Measurements from ENCODE around the gene HIKESHI. TPM values are rescaled to one million over a fixed set of nuclear protein-coding genes. Genes with fewer than 3 reads are reported as not detected.

HIKESHI gene
- 1 to 10 TPM; 6.3 to 6.6 TPM for total RNA-seq
- polyA plus RNA-seq (2013, experiment 1 of 2): 35.1 TPM
- 36.4 TPM for polyA plus RNA-seq (2013, experiment 2 of 2)
- 10.2 to 55.1 (median 26.5) reads per million in 172 experiments for total RNA-seq

- H3K4me1 Mint-ChIP-seq (ENCODE audit: low read depth): peaks cover 33% of the 10 kb centered on the region
- peak within 1 kb of the TSS; percentile 98 for H3K27ac Mint-ChIP-seq
- TF ChIP-seq CTCF (IDR thresholded peaks at IDR 0.05): no peak
- no peaks in the 10 kb centered on the region for H3K9me3 Mint-ChIP-seq
- H3K36me3 Mint-ChIP-seq (ENCODE audit: low read depth): peaks cover 15% of the 10 kb centered on the region
- H3K4me3 Mint-ChIP-seq: peak within 1 kb of the TSS; percentile 99
- ChIA-PET POLR2A (interaction anchor here (0.7 to 1.6 kb wide), 6 partner anchors 57 to 655 kb away, joined by 3 to 6 read pairs (median 4); partner anchors contain the start of genes EED, PICALM and TMEM126A), CTCF (interaction anchor here (0.5 to 1.2 kb wide), 2 partner anchors 10 to 550 kb away, joined by 3 to 5 read pairs; no protein-coding TSS in a partner anchor)
- H3K4me3 ChIP-seq (ENCODE audit: low read length): peak within 1 kb of the TSS; percentile 83
- peak; percentile 97 for ATAC-seq (ENCODE audit: poor library complexity)
- DNase-seq: peak; percentile 81 to 95 (median 90)
- intact Hi-C loops (cut with DNase I, micrococcal nuclease): loop anchor here (1.0 to 10.0 kb wide), 6 partner anchors 57 to 677 kb away; partner anchors contain the start of genes DLG2 (in 2 of the 2), EED (in 2 of the 2), TMEM126B (in 2 of the 2) and CREBZF (in 1 of the 2)
- H3K27me3 ChIP-seq (ENCODE audit: control insufficient read depth in 1 of 2, insufficient read depth in 2 of 2, low read length in 2 of 2): no peaks in the 10 kb centered on the region
- H3K4me1 ChIP-seq (ENCODE audit: insufficient read depth, low read length): peaks cover 3% of the 10 kb centered on the region
- H3K36me3 ChIP-seq (ENCODE audit: insufficient read depth, low read length): no peaks in the 10 kb centered on the region
- H3K27ac ChIP-seq (ENCODE audit: low read depth in 1 of 2, low read length in 2 of 2): peak within 1 kb of the TSS; percentile 58 to 85
- no peaks in the 10 kb centered on the region for H3K27me3 Mint-ChIP-seq
- no peaks in the 10 kb centered on the region for H3K9me3 ChIP-seq (ENCODE audit: control insufficient read depth in 1 of 2, insufficient read depth in 1 of 2, low read length in 2 of 2)
Observed at GRCh38 chr11:86302092-86302793, at the start of gene HIKESHI. Gene HIKESHI, plus strand, starts transcription at chr11:86302240. Its CDS starts 209 bp downstream, at chr11:86302449.

- ATAC-seq (ENCODE audit: poor library complexity): no peak
- DNase-seq: no peak
- Histone ChIP-seq H3K27ac (ENCODE audit: low read depth in 1 of 2, low read length in 2 of 2) (no peak overlapping the region), H3K4me1 (ENCODE audit: insufficient read depth, low read length) (peaks cover 3% of the 10 kb centered on the region), H3K27me3 (ENCODE audit: control insufficient read depth in 1 of 2, insufficient read depth in 2 of 2, low read length in 2 of 2) (no peaks in the 10 kb centered on the region), H3K9me3 (ENCODE audit: control insufficient read depth in 1 of 2, insufficient read depth in 1 of 2, low read length in 2 of 2) (no peaks in the 10 kb centered on the region), H3K36me3 (ENCODE audit: insufficient read depth, low read length) (peaks cover 38% of the 10 kb centered on the region), H3K4me3 (ENCODE audit: low read length) (no peak overlapping the region)
- no peak for TF ChIP-seq CTCF (IDR thresholded peaks at IDR 0.05)
- intact Hi-C loops (cut with DNase I, micrococcal nuclease): no loop called here
- Mint-ChIP-seq H3K27ac (peak overlapping the region; percentile 33), H3K27me3 (no peaks in the 10 kb centered on the region), H3K4me3 (no peak overlapping the region), H3K9me3 (no peaks in the 10 kb centered on the region), H3K36me3 (ENCODE audit: low read depth) (peaks cover 77% of the 10 kb centered on the region), H3K4me1 (ENCODE audit: low read depth) (peaks cover 22% of the 10 kb centered on the region)
- ChIA-PET POLR2A (no interaction called here), CTCF (no interaction called here)
Observed at GRCh38 chr11:86255896-86256295, 46.1 kb upstream of the HIKESHI start.

- Histone ChIP-seq H3K27ac (ENCODE audit: low read depth in 1 of 2, low read length in 2 of 2) (no peak overlapping the region), H3K4me1 (ENCODE audit: insufficient read depth, low read length) (peaks cover 3% of the 10 kb centered on the region), H3K9me3 (ENCODE audit: control insufficient read depth in 1 of 2, insufficient read depth in 1 of 2, low read length in 2 of 2) (no peaks in the 10 kb centered on the region), H3K27me3 (ENCODE audit: control insufficient read depth in 1 of 2, insufficient read depth in 2 of 2, low read length in 2 of 2) (no peaks in the 10 kb centered on the region), H3K4me3 (ENCODE audit: low read length) (no peak overlapping the region), H3K36me3 (ENCODE audit: insufficient read depth, low read length) (peaks cover 39% of the 10 kb centered on the region)
- H3K9me3 Mint-ChIP-seq: no peaks in the 10 kb centered on the region
- H3K27me3 Mint-ChIP-seq: no peaks in the 10 kb centered on the region
- TF ChIP-seq CTCF (IDR thresholded peaks at IDR 0.05): no peak
- no peak overlapping the region for H3K27ac Mint-ChIP-seq
- no peak for ATAC-seq (ENCODE audit: poor library complexity)
- ChIA-PET POLR2A (no interaction called here), CTCF (interaction anchor here (0.7 kb wide), 1 partner anchor 21 kb away, joined by 3 read pairs; no protein-coding TSS in a partner anchor)
- H3K4me3 Mint-ChIP-seq: no peak overlapping the region
- H3K4me1 Mint-ChIP-seq (ENCODE audit: low read depth): peaks cover 16% of the 10 kb centered on the region
- H3K36me3 Mint-ChIP-seq (ENCODE audit: low read depth): peaks cover 78% of the 10 kb centered on the region
- DNase-seq: no peak
- intact Hi-C loops (cut with DNase I, micrococcal nuclease): no loop called here
Observed at GRCh38 chr11:86256608-86257007, 45.4 kb upstream of the HIKESHI start.

Data from CD4-positive, alpha-beta T cell (primary cell).